Left colon (tissue), 2 donors: ENCODE results near the gene ZNF184. TPM values are rescaled to one million over a fixed set of nuclear protein-coding genes. Genes with fewer than 3 reads are reported as not detected.
"Not testable (repeated sequence)": the region's sequence is repeated elsewhere in the genome, so short reads cannot be mapped to it uniquely, and the experiment has no call there.

Experiments
- ATAC-seq: fragments of 200-7000 bp; cut with Tn5 transposase; one replicate; pipeline ENCODE4 v1.9.1; 2020; ENCODE audit warnings: mild to moderate bottlenecking, moderate library complexity
- DNase-seq, 2 donors: peaks; one replicate each; pipeline ENCODE4 v3.0.0-alpha.2; 2020
- intact Hi-C, 2 donors: fragments of 100-400 bp; cut with DNase I in 1 of 2; cut with micrococcal nuclease in 1 of 2; formaldehyde crosslinking; loops; one replicate each; pipeline versions ENCODE4 v1.11.2 to v1.14.0; 2022; cut with DNase I, micrococcal nuclease
- total RNA-seq, 2 donors: library from RNA; stranded (reverse); fragmentation: NEBNext Ultra II Directional; extraction: Animal tissue kit (Norgen Biotek cat#: 25700); gene quantifications; one replicate each; pipeline ENCODE4 v1.2.1, GENCODE V29; 2021
- donor health status: DM: no; HTN: no; CAD: no.
- donor health status: DM: yes; HTN: yes; CAD: no.

Gene ZNF184
- total RNA-seq, 2 donors from 2014 or later = 5.8 to 6.5 TPM

DNA sequence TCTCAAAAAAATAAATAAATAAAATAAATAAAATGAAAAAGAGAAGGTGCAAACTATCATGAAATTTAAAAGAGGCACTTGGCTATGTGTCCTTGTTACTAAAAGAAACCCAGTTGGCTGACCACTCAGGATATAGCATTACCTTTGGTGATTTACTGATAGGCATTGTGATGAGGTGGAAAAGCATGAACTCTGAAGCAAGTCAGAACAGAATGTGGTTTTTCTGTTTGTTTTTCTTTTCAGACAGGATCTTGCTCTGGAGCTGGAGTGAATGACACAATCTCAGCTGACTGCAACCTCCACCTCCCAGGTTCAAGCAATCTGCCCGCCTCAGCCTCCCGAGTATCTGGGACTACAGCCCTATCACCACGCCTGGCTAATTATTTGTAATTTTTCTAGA is 31.9 kb downstream of the ZNF184 start:
- DNase-seq (no peak), ATAC-seq (no peak)
- intact Hi-C loops = no loop called here

DNA sequence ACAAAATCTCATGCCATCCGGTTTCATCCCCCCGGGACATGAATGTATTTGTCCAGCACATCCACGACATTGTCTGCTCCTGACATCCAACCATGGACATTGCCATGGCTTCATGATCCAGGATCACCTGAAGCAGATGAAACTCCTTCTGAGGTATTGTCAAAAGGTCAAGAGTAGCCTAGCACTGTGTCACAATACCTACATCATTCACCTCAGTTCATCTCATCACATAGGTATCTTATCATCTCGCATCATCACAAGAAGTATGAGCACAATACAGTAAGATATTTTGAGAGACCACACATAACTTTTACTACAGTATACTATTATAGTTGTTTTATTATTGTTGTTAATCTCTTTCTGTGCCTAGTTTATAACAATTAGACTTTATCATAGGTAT is 33.5 kb downstream of the ZNF184 start:
- no peak for ATAC-seq

GRCh38 chr6:27433714-27434113 is 39.2 kb downstream of the ZNF184 start:
- intact Hi-C loops = no loop called here
- ATAC-seq = no peak
- DNase-seq = no peak

More for the DNA sequence above, 33.5 kb downstream of the ZNF184 start:
- DNase-seq = no peak
- intact Hi-C loops = no loop called here

GRCh38 chr6:27428966-27429365 is 43.9 kb downstream of the ZNF184 start:
- DNase-seq (no peak), ATAC-seq (no peak)
- intact Hi-C loops = no loop called here

DNA sequence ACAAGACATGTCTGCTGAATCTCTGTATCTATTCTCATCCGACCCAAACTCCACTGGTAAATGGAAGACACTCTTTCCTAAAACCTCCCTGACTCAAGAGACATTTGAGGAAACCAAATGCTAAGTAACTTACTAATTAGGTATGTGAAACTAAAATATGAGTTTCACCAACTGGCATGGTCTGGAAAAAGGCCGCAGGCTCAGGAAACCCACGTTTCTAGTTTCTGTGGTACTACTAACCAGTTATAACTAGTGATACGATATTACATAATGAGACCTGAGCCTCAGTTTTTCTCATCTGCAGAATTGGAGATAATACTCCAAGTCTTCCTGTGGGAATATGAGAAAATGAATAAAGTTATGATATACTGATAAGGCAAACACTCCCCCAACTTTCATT is 44.4 kb downstream of the ZNF184 start:
- no peak for DNase-seq
- intact Hi-C loops = no loop called here
- ATAC-seq = no peak

- ATAC-seq (no peak), DNase-seq (no peak)
- intact Hi-C loops = no loop called here
These were observed 46.8 kb downstream of the ZNF184 start for GRCh38 chr6:27426045-27426620.

DNA sequence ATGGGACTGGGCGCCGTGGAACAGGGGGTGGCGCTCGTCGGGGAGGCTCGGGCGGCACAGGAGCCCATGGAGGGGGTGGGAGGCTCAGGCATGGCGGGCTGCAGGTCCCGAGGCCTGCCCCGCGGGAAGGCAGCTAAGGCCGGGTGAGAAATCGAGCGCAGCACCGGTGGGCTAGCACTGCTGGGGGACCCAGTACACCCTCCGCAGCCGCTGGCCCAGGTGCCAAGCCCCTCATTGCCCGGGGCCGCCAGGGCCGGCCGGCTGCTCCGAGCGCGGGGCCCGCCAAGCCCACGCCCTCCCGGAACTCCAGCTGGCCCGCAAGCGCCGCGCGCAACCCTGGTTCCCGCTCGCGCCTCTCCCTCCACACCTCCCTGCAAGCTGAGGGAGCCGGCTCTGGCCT is 48.1 kb downstream of the ZNF184 start:
- intact Hi-C loops, ATAC-seq, DNase-seq: not testable (repeated sequence)

GRCh38 chr6:27422651-27423332 is 50.1 kb downstream of the ZNF184 start:
- intact Hi-C loops = no loop called here
- no peak for ATAC-seq
- DNase-seq = no peak

DNA sequence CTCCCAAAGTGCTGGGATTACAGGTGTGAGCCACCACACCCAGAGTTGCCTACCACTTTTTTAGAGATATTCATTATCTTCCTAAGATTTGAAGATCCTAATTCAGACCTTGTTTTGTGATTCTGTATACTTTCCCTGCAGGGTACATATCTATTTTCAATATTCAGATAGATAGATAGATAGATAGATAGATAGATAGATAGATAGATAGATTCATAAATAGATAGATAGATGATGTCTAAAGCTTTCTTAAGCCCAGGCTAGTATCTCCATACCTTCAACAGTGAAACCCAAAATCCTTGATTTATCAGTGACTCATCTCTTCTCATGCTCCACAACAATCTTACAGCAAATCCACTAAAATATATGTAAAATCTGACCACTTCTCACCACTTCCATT is 53.5 kb downstream of the ZNF184 start:
- intact Hi-C loops = no loop called here
- no peak for DNase-seq
- ATAC-seq = no peak

DNA sequence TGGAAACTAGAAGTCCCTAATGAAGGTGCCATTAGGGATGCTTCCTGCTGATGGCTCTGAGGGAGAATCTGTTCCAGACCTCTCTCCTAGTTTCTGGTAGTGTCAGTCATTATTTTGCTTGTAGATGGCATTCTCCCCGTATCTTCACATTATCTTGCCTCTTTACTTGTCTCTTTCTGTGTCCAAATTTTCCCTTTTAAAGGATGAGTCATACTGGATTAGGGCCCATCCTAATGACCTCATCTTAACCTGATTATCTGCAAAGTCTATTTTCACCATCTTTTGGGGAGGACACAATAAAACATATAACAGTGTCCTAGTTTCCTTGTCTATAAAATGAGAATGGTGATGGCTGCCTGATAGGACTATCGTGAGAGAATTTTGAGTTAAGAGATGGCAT is 57.0 kb downstream of the ZNF184 start:
- intact Hi-C loops = no loop called here
- no peak for DNase-seq
- no peak for ATAC-seq

DNA sequence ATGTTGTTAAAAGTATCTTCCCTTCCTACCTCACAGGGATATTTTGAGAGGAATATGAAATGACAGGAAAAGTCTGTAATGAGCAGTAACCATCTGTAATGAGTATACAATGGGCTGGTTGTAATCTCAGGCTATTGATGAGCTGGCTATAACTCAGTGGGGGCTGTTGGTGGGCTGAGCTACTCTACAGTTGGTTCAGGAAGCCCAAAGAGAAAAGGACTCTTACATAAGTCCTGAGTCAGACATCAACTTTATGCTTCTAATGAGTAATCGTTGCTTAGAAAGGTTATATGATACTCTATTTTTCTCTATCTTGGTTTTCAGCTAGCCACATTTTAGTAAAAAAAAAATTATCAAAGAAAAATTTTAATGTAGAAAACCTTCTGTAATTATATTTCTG is 57.9 kb downstream of the ZNF184 start:
- intact Hi-C loops = no loop called here
- ATAC-seq (no peak), DNase-seq (no peak)

GRCh38 chr6:27414300-27414699 is 58.6 kb downstream of the ZNF184 start:
- no peak for ATAC-seq
- intact Hi-C loops = no loop called here
- no peak for DNase-seq

- ATAC-seq = no peak
- DNase-seq = no peak
- intact Hi-C loops = no loop called here
These were observed 65.6 kb downstream of the ZNF184 start for GRCh38 chr6:27407153-27407814.

- DNase-seq (no peak), ATAC-seq (no peak)
- intact Hi-C loops = no loop called here
These were observed 66.8 kb downstream of the ZNF184 start for GRCh38 chr6:27406085-27406484.

GRCh38 chr6:27400877-27401642 is 71.8 kb downstream of the ZNF184 start:
- ATAC-seq (no peak), DNase-seq (no peak)
- intact Hi-C loops = no loop called here

Other genes starting within 250 kb of the ZNF184 start
- 10 to 100 TPM; 23.2 to 32.9 TPM for gene PRSS16, start 225.4 kb downstream of the ZNF184 start, total RNA-seq
- gene POM121L2, start 160.8 kb downstream of the ZNF184 start, total RNA-seq = under 1 TPM in 1 of 2 donors, not detected in 1; 0.11 TPM
- 1 to 10 TPM; 1.4 to 1.8 TPM for gene ZNF391, start 84.3 kb downstream of the ZNF184 start, total RNA-seq